Stimulated activated CD8-positive, alpha-beta memory T cell treated with anti-CD3 and anti-CD28 coated beads, Interleukin-2, amount 100 ng/mL, for 1 hour (primary cell): Measurements from ENCODE around the gene FZD7.

Experiments
- DNase-seq, 2 donors: peaks; one replicate each; pipeline ENCODE4 v3.0.0-alpha.2; 2020; ENCODE audit warnings: low read depth in 2 of 2

Gene FZD7

DNA sequence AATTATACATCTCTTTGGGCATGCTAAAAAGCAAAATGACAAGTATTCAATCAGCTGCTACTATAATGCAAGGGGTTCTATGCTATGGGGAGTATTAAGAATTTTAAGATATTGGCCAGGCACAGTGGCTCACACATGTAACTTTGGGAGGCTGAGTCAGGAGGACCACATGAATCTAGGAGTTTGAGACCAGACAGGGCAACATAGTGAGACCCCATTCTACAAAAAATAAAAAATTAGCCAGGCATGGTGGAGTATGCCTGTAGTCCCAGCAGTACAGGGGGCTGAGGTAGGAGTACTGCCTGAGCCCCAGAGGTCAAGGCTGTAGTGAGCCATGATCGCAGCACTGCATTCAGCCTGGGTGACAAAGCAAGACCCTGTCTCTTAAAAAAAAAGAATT lies 33.9 kb downstream of the FZD7 start:
- no peak for DNase-seq

GRCh38 chr2:202069170-202070067 lies 35.8 kb downstream of the FZD7 start:
- DNase-seq = no peak

DNA sequence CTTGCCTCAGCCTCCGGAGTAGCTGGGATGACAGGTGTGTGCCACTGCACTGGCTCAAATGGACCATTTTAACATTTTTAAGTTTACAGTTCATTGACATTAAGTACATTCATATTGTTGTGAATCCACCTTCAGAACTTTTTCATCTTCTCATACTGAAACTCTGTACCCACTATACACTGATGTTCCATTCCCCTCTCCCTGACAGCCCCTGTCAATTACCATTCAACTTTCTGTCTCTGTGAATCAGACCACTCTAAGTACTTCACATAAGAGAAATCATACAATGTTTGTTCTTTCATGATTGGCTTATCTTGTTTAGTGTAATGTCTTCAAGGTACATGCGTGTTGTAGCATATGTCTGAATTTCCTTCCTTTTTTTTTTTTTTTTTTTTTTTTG lies 37.5 kb downstream of the FZD7 start:
- DNase-seq = no peak

- no peak for DNase-seq
Observed at GRCh38 chr2:202072226-202072625, 38.6 kb downstream of the FZD7 start.

DNA sequence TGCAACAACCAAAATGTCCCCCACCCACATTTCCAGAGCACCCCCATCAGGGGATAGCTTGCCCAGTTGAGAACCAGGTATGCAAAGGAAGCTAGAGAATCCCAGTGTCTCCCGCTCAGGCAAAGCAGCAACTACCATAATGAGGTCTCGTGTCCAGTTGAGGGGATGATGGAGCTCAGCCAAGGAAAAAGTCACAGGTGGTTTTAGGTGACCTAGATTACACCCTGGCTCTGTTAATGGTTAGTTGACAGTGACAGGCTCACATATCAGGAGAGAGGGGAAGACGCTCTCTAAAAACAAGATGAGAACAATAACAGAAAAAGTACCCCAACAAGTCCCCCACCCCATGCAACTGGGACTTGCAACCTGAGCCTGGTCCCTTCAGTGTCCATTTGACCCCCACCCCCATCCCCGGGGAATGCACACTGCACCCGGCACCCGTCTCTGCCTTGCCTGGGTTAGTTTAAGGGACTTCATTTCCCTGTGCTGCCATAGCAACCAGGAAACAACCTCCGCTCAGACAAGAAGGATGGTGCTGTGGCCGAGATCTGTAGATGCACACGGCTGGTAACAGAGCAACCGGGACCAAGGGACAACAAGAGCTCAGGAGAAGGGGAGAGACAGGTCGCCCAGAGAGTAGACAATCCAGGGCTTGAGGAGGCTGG lies 39.2 kb downstream of the FZD7 start, which contains the start of gene KIAA2012:
Gene KIAA2012 (plus strand): TSS at position 519 of the 665 bp plus-strand sequence. CDS start 373 bp downstream, outside the sequence.
- DNase-seq = no peak

- DNase-seq = no peak
Observed at GRCh38 chr2:202074324-202074723, 40.7 kb downstream of the FZD7 start.

GRCh38 chr2:202079310-202079709 lies 45.7 kb downstream of the FZD7 start:
- no peak for DNase-seq

GRCh38 chr2:202084265-202084664 lies 50.6 kb downstream of the FZD7 start:
- DNase-seq = no peak
